Suprapubic skin (tissue), 4 donors: ENCODE results near the gene ATP6V1F. TPM values are rescaled to one million over a fixed set of nuclear protein-coding genes. Genes with fewer than 3 reads are reported as not detected.

Experiments used
- DNase-seq, 2 donors: peaks; one replicate each; pipeline ENCODE4 v3.0.0-alpha.2; 2019; ENCODE audit warnings: low spot score in 2 of 2
- H3K27ac ChIP-seq: fragments of 200-600 bp; sonication (generic); one replicate; pipeline ENCODE4 v1.5.1; 2019
- H3K27me3 ChIP-seq: fragments of 200-600 bp; sonication (generic); one replicate; pipeline ENCODE4 v1.5.1; 2019
- H3K36me3 ChIP-seq: fragments of 200-600 bp; sonication (generic); one replicate; pipeline ENCODE4 v1.5.1; 2019
- H3K4me1 ChIP-seq: fragments of 200-600 bp; sonication (generic); one replicate; pipeline ENCODE4 v1.5.1; 2019
- H3K4me3 ChIP-seq: fragments of 200-600 bp; sonication (generic); one replicate; pipeline ENCODE4 v1.5.1; 2019; ENCODE audit warnings: mild to moderate bottlenecking
- H3K9me3 ChIP-seq: fragments of 200-600 bp; sonication (generic); one replicate; pipeline ENCODE4 v1.5.1; 2019
- EP300 ChIP-seq: sonication (generic); formaldehyde crosslinking; IDR thresholded peaks from one replicate; pipeline ENCODE4 v1.6.1; 2017; ENCODE audit warnings: antibody characterized with exemption
- POLR2A ChIP-seq, 2 donors: fragments of 450-650 bp; IDR thresholded peaks; one replicate each; pipeline ENCODE4 v1.6.1; 2017; ENCODE audit warnings: antibody characterized with exemption in 2 of 2, mild to moderate bottlenecking in 2 of 2, moderate library complexity in 2 of 2
- POLR2AphosphoS5 ChIP-seq, 3 donors: sonication (generic); formaldehyde crosslinking; IDR thresholded peaks; one replicate each; pipeline ENCODE4 v1.6.1; 2017; ENCODE audit warnings: antibody characterized with exemption in 3 of 3
- WGBS: methylation state at CpG from one replicate; pipeline ENCODE4 v1.1.5; 2018; 5-methylcytosine and 5-hydroxymethylcytosine counted together
- total RNA-seq, 4 donors: library from RNA; depleted of rRNA; stranded (reverse); fragments of >200 nt; gene quantifications; one replicate each; pipeline ENCODE4 v1.1.0, GENCODE V29; 2016
- TF ChIP-seq, protein P1 (sequence below), 2 donors: fragments of 200-600 bp in 1 of 2; fragments of 450-650 bp in 1 of 2; sonication (generic) in 1 of 2; IDR thresholded peaks; one replicate each; pipeline ENCODE4 v1.5.1; 2016 to 2019; ENCODE audit warnings: antibody characterized with exemption in 2 of 2, mild to moderate bottlenecking in 1 of 2, moderate library complexity in 1 of 2

Gene ATP6V1F
- total RNA-seq, 4 donors from 2014 or later: 78.4 to 165 (median 148) TPM

GRCh38 chr7:128900237-128900636, 37.6 kb downstream of the ATP6V1F start:
- Histone ChIP-seq H3K4me1 (no peaks in the 10 kb centered on the region), H3K4me3 (no peak overlapping the region), H3K27me3 (no peaks in the 10 kb centered on the region), H3K27ac (no peak overlapping the region), H3K9me3 (no peaks in the 10 kb centered on the region), H3K36me3 (no peaks in the 10 kb centered on the region)
- TF ChIP-seq EP300 (no peak), POLR2AphosphoS5 (IDR thresholded peaks at IDR 0.05) (no peak), POLR2A (IDR thresholded peaks at IDR 0.05) (no peak)
- TF ChIP-seq, protein P1, sequence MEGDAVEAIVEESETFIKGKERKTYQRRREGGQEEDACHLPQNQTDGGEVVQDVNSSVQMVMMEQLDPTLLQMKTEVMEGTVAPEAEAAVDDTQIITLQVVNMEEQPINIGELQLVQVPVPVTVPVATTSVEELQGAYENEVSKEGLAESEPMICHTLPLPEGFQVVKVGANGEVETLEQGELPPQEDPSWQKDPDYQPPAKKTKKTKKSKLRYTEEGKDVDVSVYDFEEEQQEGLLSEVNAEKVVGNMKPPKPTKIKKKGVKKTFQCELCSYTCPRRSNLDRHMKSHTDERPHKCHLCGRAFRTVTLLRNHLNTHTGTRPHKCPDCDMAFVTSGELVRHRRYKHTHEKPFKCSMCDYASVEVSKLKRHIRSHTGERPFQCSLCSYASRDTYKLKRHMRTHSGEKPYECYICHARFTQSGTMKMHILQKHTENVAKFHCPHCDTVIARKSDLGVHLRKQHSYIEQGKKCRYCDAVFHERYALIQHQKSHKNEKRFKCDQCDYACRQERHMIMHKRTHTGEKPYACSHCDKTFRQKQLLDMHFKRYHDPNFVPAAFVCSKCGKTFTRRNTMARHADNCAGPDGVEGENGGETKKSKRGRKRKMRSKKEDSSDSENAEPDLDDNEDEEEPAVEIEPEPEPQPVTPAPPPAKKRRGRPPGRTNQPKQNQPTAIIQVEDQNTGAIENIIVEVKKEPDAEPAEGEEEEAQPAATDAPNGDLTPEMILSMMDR (IDR thresholded peaks at IDR 0.05): no peak
- 79% methylated on average over 1 of the region's 1 CpG for WGBS
- no peak for DNase-seq

DNA sequence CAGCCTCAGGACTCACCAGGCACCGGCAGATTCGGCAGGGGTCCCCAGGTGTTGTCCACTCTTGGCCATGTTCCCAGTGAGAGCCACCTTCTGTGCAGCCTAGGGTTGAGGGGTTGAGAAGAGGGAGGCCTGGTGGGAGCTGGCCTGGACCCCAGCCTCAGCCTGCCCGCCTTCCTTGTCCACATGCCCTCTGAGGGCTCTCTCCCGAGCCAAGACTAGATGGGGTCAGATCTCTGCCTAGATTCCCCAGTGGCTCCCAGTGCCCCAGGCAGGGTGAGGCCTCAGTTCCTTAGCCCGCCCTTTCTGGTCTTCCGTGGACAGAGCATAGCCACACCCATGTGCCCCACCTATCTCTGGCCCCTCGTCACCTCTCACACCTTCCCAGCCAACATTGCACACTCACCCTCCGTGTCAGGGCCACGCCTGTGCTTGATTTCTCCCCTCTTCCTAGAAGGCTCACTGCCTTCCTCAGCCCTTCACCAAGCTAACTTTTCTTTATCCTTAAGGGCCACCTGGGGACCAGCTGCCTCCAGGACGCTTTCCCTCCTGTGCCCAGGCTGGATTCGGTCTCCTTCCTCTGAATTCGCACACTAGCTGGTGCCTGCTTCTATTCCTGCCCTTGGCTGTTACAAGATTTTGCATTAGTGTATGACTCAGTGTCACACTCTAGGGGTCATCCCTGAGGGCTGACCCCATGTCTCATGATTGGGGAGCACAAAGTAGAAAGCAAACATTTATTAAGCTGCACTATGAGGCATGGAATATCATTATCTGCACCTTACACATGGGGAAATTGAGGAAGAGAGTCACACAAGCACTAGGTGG, 40.3 kb downstream of the ATP6V1F start:
- TF ChIP-seq POLR2AphosphoS5 (IDR thresholded peaks at IDR 0.05): no peak
- TF ChIP-seq, protein P1 (IDR thresholded peaks at IDR 0.05): no peak
- TF ChIP-seq POLR2A (IDR thresholded peaks at IDR 0.05): no peak
- TF ChIP-seq EP300: no peak
- Histone ChIP-seq H3K9me3 (no peaks in the 10 kb centered on the region), H3K4me1 (no peaks in the 10 kb centered on the region), H3K27me3 (peaks cover 8% of the 10 kb centered on the region), H3K27ac (no peak overlapping the region), H3K36me3 (no peaks in the 10 kb centered on the region), H3K4me3 (no peak overlapping the region)
- DNase-seq: peak in 1 of 2 donors; percentile 40
- 70% methylated on average over 9 of the region's 12 CpGs for WGBS

DNA sequence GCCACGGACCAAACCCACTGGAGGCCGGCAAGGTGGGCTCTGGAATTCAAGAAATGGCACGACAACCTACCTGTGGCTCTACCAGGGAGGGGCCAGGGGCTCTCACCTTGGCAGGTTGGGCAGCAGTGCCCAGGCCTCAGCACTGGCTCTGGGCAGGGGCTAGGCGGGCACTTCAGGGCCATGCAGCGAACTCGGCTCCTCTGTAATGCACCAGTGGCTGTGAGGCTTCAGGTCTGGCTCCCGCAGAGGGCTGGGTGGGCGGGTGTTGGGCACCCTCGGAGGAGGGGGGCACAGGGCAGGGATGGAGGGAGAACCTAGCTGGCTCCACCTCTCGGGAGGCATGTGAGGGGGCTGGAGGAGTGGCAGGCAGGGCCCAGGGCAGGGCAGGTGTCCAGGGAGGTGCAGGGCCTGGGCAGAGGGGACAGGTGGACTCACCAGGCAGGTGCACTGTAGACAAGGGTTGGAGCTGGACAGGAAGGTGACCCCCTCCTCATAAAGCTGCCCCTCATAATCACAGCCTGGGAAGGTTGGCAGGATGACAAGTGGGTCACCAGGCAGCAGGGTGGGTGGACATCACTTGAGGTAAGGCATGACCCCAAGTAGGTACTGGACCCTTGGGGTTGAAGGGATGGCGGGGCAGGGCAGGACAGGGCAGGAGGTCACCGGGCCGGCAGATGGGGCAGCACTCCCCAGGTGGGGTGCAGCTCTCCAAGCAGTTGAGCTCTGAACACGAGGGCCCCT, 41.1 kb downstream of the ATP6V1F start:
- DNase-seq: peak in 1 of 2 donors; percentile 55
- no peaks in the 10 kb centered on the region for H3K9me3 ChIP-seq
- H3K4me3 ChIP-seq: no peak overlapping the region
- TF ChIP-seq EP300: no peak
- TF ChIP-seq POLR2A (IDR thresholded peaks at IDR 0.05): no peak
- TF ChIP-seq, protein P1 (IDR thresholded peaks at IDR 0.05): no peak
- no peak for TF ChIP-seq POLR2AphosphoS5 (IDR thresholded peaks at IDR 0.05)
- H3K36me3 ChIP-seq: no peaks in the 10 kb centered on the region
- no peaks in the 10 kb centered on the region for H3K4me1 ChIP-seq
- H3K27me3 ChIP-seq: peaks cover 15% of the 10 kb centered on the region
- H3K27ac ChIP-seq: no peak overlapping the region
- WGBS: 77% methylated on average over 10 of the region's 14 CpGs

DNA sequence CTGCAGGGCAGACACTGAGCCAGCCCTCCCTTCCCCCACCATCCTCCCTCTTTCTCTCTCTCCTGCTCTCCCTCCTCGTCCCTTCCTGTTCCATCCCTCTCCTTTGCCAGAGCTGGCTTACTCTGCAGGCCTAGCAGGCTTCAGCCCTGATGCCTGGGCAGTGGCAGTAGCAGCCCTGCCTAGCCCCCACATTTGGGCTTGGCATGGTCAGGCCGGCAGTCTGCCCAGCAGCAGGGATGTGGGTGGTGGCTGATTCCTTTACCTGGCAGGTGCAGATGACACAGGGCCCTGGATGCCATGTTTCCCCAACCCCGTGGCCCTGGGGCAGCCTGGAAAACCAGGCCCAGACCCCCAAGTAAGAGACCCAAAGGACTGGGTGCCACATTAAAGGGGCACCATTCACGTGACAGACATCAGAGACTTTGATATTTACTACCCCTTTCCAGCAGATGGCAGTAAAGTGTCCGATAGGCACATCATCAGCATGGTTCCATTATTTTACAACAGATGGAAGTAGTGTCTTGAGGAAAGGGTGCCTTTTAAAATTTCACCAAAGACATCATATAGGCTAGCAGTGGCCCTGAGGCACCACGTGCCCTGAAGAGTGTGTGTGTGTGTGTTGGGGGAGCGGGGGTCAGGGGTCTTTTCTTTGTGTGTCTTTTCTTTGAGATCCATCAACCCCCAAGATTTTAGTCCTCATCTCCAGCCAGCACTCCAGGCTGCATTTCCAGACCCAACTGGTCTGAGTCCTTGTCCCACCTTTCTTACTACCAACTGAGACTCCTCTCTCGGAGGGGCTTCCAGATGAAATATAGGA, 41.9 kb downstream of the ATP6V1F start:
- H3K27me3 ChIP-seq: peaks cover 21% of the 10 kb centered on the region
- DNase-seq: peak in 1 of 2 donors; percentile 46
- H3K27ac ChIP-seq: no peak overlapping the region
- H3K9me3 ChIP-seq: no peaks in the 10 kb centered on the region
- peaks cover 5% of the 10 kb centered on the region for H3K4me1 ChIP-seq
- H3K4me3 ChIP-seq: no peak overlapping the region
- TF ChIP-seq, protein P1 (IDR thresholded peaks at IDR 0.05): peak; percentile 8 to 53
- TF ChIP-seq EP300 (no peak), POLR2A (IDR thresholded peaks at IDR 0.05) (no peak), POLR2AphosphoS5 (IDR thresholded peaks at IDR 0.05) (no peak)
- H3K36me3 ChIP-seq: no peaks in the 10 kb centered on the region
- 40% methylated on average over 8 of the region's 8 CpGs for WGBS
